Measurements from ENCODE around the gene RAD51B.

DNA sequence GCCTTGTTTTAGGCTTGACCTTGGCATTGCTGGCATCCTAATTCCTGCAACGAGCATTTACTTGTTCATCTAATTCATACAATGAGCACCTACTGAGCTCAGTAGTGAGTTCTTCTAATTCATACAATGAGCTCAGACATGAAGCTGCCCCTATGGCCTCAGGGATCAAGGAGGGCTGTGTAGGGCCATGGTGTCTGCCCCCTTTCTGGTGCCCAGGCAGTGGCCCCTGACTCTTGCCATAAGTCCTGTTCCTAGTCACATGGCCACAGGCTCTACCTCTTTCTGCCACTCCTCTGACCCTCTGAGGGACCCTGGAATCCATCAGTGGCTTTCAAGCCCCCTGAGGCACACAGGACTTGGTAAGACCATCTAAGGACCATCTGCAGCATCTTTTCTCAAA lies 824.5 kb downstream of the RAD51B start:
- TF ChIP-seq, protein P1, sequence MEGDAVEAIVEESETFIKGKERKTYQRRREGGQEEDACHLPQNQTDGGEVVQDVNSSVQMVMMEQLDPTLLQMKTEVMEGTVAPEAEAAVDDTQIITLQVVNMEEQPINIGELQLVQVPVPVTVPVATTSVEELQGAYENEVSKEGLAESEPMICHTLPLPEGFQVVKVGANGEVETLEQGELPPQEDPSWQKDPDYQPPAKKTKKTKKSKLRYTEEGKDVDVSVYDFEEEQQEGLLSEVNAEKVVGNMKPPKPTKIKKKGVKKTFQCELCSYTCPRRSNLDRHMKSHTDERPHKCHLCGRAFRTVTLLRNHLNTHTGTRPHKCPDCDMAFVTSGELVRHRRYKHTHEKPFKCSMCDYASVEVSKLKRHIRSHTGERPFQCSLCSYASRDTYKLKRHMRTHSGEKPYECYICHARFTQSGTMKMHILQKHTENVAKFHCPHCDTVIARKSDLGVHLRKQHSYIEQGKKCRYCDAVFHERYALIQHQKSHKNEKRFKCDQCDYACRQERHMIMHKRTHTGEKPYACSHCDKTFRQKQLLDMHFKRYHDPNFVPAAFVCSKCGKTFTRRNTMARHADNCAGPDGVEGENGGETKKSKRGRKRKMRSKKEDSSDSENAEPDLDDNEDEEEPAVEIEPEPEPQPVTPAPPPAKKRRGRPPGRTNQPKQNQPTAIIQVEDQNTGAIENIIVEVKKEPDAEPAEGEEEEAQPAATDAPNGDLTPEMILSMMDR (IDR thresholded peaks at IDR 0.05), result no peak
- no peak for TF ChIP-seq POLR2A (IDR thresholded peaks at IDR 0.05)

All from thyroid gland (tissue), 4 donors.